ES-I3 (cell line): ENCODE data around the gene B3GAT3.

ENCODE experiments used
- H3K36me3 ChIP-seq: 2 replicates; pipeline ENCODE4 v1.6.1; 2013; ENCODE audit warnings: mild to moderate bottlenecking, low read length, control low read depth, moderate library complexity; ENCODE audit not compliant: insufficient read depth
- H3K4me1 ChIP-seq: 2 replicates; pipeline ENCODE4 v1.6.1; 2013; ENCODE audit warnings: mild to moderate bottlenecking, control low read depth, low read length; ENCODE audit not compliant: insufficient read depth
- H3K9ac ChIP-seq: 2 replicates; pipeline ENCODE4 v1.6.1; 2013; ENCODE audit warnings: low read depth, mild to moderate bottlenecking, low read length, moderate library complexity
- H3K9me3 ChIP-seq: 2 replicates; pipeline ENCODE4 v1.6.1; 2013; ENCODE audit warnings: mild to moderate bottlenecking, low read length, moderate library complexity; ENCODE audit not compliant: control insufficient read depth, insufficient read depth

Gene B3GAT3

GRCh38 chr11:62603072-62603408, 18.7 kb downstream of the B3GAT3 start:
- peaks cover 8% of the 10 kb centered on the region; the same call in 1 of the 2 replicates for H3K36me3 ChIP-seq
- H3K9me3 ChIP-seq, result no peaks in the 10 kb centered on the region
- H3K9ac ChIP-seq, result peak overlapping the region; percentile 96
- peaks cover 23% of the 10 kb centered on the region for H3K4me1 ChIP-seq

- peaks cover 20% of the 10 kb centered on the region for H3K4me1 ChIP-seq
- peaks cover 14% of the 10 kb centered on the region; the same call in 1 of the 2 replicates for H3K36me3 ChIP-seq
- peak overlapping the region; percentile 96 for H3K9ac ChIP-seq
These were observed 19.4 kb downstream of the B3GAT3 start for GRCh38 chr11:62602141-62603071.

GRCh38 chr11:62601372-62602140, 20.2 kb downstream of the B3GAT3 start, which contains the start of gene MTA2:
Gene MTA2 (minus strand): TSS chr11:62601865. CDS start chr11:62601450, 415 bp downstream.
- peaks cover 18% of the 10 kb centered on the region for H3K4me1 ChIP-seq
- H3K9ac ChIP-seq, result peak within 1 kb of the TSS; percentile 96
- H3K9me3 ChIP-seq, result no peaks in the 10 kb centered on the region
- peaks cover 16% of the 10 kb centered on the region; the same call in 1 of the 2 replicates for H3K36me3 ChIP-seq

More at GRCh38 chr11:62602141-62603071, 19.4 kb downstream of the B3GAT3 start:
- H3K9me3 ChIP-seq, result no peaks in the 10 kb centered on the region

DNA sequence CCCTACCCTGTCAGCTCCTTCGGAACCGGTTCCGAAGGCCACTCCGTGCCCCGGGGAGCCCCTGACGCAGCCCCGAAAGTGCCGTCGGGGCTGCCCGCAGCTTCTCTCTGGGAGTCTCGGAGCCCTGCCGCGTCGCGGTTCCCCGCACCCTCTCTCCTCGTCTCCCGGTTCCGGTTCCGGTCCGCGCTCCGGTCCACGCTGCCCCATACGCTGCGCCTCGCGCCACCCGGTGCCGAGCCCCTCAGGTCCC, 20.7 kb downstream of the B3GAT3 start:
- H3K9me3 ChIP-seq, result no peaks in the 10 kb centered on the region
- H3K36me3 ChIP-seq, result peaks cover 16% of the 10 kb centered on the region; the same call in 1 of the 2 replicates

DNA sequence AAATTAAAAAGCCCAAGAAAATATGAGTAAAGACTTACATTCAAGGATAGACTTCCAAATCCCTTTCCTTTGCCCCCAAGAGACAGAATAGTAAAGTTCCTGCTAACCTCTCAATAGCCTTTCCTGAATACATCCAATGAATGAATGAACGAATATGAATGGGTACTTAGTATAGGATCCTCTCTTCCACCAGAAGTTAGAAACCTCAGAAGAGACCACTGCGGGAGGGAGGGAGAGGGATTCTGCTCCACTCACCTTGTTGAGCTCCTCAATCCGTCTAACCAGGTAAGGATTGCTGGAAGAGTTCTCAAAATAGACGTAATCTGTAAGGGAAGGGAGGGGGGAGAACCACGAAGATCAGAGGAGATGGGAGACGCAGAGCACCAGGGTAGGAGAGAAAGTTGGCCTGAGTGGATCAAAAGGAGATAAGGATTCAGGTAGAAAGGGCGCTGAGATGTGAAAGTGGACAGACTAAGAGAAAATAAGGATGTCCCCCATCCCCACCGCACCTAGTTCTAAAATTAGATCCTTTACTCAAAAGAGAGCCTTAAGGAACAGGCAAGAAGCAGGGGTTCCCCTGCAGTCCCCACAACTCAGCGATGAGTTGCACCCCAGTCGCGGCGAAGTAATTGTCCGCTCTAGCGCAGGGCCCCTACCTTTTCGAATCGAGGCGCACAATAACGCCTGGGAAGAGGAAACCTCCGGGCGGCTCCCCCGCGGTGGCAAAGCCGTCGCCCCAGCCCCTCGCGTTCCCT, 21.2 kb downstream of the B3GAT3 start:
- Histone ChIP-seq H3K9ac (peak overlapping the region; percentile 96), H3K36me3 (peaks cover 16% of the 10 kb centered on the region; the same call in 1 of the 2 replicates), H3K9me3 (no peaks in the 10 kb centered on the region), H3K4me1 (peaks cover 18% of the 10 kb centered on the region)

More for the DNA sequence above, 20.7 kb downstream of the B3GAT3 start:
- H3K4me1 ChIP-seq, result peaks cover 18% of the 10 kb centered on the region
- H3K9ac ChIP-seq, result peak overlapping the region; percentile 96

DNA sequence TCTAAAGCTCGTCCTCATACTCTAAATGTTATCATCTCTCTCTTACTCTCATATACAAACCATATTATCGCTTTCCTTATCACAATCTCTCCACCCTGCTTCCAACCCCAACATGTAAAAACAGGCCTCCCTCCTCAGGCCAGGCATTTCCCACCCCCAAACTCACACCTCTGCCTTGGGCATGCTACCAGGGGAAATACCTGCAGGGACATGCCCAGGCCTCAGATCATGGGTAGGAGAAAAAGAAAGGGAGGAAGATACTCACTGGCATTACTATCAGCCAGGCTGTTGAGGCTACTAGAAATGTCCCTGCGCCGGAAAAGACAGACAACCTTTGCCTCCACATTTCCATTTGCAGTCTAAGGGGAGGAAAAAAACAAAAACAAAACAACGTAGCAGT, 21.9 kb downstream of the B3GAT3 start:
- H3K36me3 ChIP-seq, result peaks cover 21% of the 10 kb centered on the region; the same call in 1 of the 2 replicates
- H3K9me3 ChIP-seq, result no peaks in the 10 kb centered on the region
- peak overlapping the region; percentile 96 for H3K9ac ChIP-seq
- H3K4me1 ChIP-seq, result peaks cover 16% of the 10 kb centered on the region

GRCh38 chr11:62599069-62599696, 22.6 kb downstream of the B3GAT3 start:
- Histone ChIP-seq H3K9ac (peak overlapping the region; percentile 96; the same call in 1 of the 2 replicates), H3K36me3 (peaks cover 23% of the 10 kb centered on the region; the same call in 1 of the 2 replicates)

DNA sequence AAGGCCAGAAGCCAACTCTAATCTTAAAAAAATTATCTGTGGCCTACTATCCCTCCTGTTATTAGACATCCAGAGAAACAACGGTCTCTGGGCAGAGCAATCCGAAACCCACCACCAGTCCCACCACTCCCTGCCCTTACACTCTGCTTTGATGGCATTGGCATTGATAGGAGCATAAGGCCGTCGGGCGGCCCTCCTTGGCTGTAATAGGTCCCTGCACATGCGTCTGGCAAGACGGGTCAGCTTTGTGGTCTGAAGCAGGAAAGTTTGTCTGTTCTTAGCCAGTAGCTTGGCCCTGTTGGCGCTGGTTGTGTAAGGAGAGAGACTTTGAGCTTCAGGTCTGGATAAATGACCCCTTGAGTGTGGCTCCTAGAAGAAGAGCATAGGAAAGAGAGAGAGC, 26.7 kb downstream of the B3GAT3 start:
- H3K36me3 ChIP-seq, result peaks cover 23% of the 10 kb centered on the region; the same call in 1 of the 2 replicates
- peaks cover 16% of the 10 kb centered on the region for H3K4me1 ChIP-seq
- H3K9ac ChIP-seq, result no peak overlapping the region
- H3K9me3 ChIP-seq, result no peaks in the 10 kb centered on the region

More at GRCh38 chr11:62599069-62599696, 22.6 kb downstream of the B3GAT3 start:
- peaks cover 11% of the 10 kb centered on the region for H3K4me1 ChIP-seq
- no peaks in the 10 kb centered on the region for H3K9me3 ChIP-seq

DNA sequence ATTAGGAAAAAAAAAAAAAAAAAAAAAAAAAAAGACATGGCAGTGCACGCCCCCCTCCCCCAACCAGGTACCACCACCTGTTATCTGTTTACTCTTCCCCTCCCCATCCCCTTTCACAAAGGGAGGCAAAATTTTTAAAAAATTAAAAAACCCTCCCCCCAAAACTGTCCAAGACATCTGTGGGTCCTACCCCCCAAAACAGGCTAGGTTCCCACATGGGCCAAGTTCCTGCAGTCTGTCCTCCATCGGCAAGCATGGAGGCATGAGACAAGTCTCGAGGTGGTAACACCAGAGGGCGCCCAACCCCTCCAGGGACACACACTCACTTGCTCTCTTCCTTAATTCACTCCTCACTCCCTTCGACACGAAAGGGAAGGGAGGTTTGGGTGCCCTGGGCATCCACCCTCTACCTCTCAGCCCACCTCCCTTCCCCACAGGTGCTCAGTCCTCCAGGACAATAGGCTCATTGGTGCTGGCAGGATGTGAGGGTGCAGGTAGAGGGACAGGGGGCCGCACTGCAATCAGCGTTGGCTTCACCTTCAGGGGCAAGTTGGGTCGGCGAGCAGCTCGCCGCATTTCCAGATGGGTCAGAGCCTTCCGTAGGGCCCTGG, 28.2 kb downstream of the B3GAT3 start:
- Histone ChIP-seq H3K4me1 (0 out of 2 replicates have a peak, but pooled peaks cover 5% of the 10 kb centered on the region), H3K9ac (no peak overlapping the region), H3K9me3 (no peaks in the 10 kb centered on the region), H3K36me3 (peaks cover 20% of the 10 kb centered on the region; the same call in 1 of the 2 replicates)

DNA sequence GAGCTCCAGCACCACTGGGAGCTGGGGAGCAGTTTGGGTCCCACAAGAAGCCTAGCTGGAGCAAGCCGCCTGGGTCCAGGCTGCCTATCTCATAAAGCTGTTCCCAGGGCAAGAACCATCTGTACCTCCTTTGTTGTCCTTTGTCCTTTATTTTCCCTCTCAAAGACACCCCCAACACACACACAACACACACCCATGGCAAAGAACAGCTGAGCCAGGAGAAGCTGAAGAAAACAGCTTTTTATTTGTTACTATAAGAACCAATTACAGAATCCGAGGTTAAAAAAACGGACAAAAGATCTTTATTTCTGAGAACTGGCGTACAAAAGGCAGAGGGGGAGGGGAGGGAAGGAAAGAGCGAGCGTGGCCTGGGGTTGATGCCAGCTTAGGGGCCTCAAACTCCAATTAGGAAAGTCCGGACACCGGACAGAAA, 28.8 kb downstream of the B3GAT3 start:
- no peak overlapping the region for H3K9ac ChIP-seq
- peaks cover 15% of the 10 kb centered on the region; the same call in 1 of the 2 replicates for H3K36me3 ChIP-seq
- H3K9me3 ChIP-seq, result no peaks in the 10 kb centered on the region
- 0 out of 2 replicates have a peak, but pooled peaks cover 5% of the 10 kb centered on the region for H3K4me1 ChIP-seq

- Histone ChIP-seq H3K36me3 (peaks cover 8% of the 10 kb centered on the region; the same call in 1 of the 2 replicates), H3K9ac (peak overlapping the region; percentile 72), H3K9me3 (no peaks in the 10 kb centered on the region), H3K4me1 (0 out of 2 replicates have a peak, but pooled peaks cover 5% of the 10 kb centered on the region)
These were observed 29.5 kb downstream of the B3GAT3 start for GRCh38 chr11:62592146-62592815.

DNA sequence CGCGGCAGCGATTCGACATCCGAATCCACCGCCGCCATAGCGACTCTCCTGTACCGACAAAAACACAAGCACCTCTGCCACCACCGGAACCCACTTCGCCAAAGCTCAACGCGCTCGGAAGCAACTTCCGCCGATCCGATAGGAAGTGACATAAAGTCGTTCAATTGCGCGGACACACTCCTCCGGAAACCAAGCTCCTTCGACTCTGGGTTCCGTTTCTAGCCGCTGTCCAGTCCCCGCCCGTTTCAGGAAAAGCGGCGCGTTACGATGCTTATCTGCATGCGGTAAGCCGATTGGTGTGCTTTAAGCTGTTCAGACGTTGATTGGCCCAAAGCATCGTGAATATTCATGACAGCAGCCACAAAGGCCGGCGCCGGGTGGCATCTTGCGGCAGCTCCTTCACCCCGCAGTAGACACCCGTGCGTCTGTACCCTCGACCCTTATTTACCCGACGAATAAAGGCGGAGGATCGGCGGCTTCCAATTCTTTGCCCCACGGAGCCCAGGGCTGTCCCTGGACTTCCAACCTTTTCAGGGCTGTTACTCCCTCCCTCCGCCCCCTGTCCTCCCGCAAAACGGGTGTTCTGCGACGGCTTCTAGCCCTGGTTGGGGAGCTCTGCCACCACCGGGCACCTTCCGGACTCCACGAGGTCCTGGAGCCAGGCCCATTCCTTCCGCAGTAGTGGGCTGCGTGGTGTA, 30.2 kb downstream of the B3GAT3 start, which contains the start of gene TUT1:
Gene TUT1, minus strand, starts transcription at position 76 of the 698 bp plus-strand sequence. Its CDS starts 38 bp downstream, at position 38.
- H3K36me3 ChIP-seq, result peaks cover 8% of the 10 kb centered on the region; the same call in 1 of the 2 replicates
- H3K9me3 ChIP-seq, result no peaks in the 10 kb centered on the region
- 0 out of 2 replicates have a peak, but pooled peaks cover 5% of the 10 kb centered on the region for H3K4me1 ChIP-seq
- peak within 1 kb of the TSS; percentile 76 for H3K9ac ChIP-seq
